ENCODE data around the gene SF1. TPM values are rescaled to one million over a fixed set of nuclear protein-coding genes. Genes with fewer than 3 reads are reported as not detected.

Gene SF1
- total RNA-seq, 4 donors from 2014 or later, result 270 to 559 (median 373) TPM

DNA sequence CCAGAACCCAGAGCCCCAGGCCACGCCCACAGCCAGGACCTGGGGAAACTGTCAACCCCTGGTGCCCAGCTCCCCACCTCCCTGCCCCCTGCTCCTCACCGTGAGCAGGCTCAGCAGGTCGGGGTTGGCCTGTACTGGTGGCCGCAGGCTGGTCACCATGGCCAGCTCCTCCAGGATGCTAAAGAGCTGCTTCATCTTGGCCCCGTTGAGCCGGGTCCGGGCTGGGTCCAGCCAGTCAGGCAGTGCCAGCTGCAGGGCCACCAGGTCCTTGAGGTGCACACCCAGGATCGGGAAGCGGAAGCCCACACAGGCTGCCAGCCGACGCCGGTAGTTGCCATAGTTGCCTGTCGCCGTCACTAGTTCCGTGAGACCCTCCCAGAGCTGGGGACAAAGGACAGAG lies 41.7 kb downstream of the SF1 start:
- Histone ChIP-seq H3K9me3 (no peaks in the 10 kb centered on the region), H3K4me3 (no peak overlapping the region), H3K27me3 (peaks cover 8% of the 10 kb centered on the region), H3K4me1 (peaks cover 1% of the 10 kb centered on the region), H3K36me3 (no peaks in the 10 kb centered on the region), H3K27ac (no peak overlapping the region)
- no peak for TF ChIP-seq EP300 (IDR thresholded peaks at IDR 0.05)
- TF ChIP-seq POLR2A (IDR thresholded peaks at IDR 0.05), result no peak
- TF ChIP-seq, protein P1, sequence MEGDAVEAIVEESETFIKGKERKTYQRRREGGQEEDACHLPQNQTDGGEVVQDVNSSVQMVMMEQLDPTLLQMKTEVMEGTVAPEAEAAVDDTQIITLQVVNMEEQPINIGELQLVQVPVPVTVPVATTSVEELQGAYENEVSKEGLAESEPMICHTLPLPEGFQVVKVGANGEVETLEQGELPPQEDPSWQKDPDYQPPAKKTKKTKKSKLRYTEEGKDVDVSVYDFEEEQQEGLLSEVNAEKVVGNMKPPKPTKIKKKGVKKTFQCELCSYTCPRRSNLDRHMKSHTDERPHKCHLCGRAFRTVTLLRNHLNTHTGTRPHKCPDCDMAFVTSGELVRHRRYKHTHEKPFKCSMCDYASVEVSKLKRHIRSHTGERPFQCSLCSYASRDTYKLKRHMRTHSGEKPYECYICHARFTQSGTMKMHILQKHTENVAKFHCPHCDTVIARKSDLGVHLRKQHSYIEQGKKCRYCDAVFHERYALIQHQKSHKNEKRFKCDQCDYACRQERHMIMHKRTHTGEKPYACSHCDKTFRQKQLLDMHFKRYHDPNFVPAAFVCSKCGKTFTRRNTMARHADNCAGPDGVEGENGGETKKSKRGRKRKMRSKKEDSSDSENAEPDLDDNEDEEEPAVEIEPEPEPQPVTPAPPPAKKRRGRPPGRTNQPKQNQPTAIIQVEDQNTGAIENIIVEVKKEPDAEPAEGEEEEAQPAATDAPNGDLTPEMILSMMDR (IDR thresholded peaks at IDR 0.05), result no peak
- TF ChIP-seq POLR2AphosphoS5 (IDR thresholded peaks at IDR 0.05), result no peak
- whole genome bisulfite sequencing, result no CpG with 5 or more reads among the region's 15 CpGs
- no peak for DNase-seq (ENCODE audit: low spot score in 2 of 2)

DNA sequence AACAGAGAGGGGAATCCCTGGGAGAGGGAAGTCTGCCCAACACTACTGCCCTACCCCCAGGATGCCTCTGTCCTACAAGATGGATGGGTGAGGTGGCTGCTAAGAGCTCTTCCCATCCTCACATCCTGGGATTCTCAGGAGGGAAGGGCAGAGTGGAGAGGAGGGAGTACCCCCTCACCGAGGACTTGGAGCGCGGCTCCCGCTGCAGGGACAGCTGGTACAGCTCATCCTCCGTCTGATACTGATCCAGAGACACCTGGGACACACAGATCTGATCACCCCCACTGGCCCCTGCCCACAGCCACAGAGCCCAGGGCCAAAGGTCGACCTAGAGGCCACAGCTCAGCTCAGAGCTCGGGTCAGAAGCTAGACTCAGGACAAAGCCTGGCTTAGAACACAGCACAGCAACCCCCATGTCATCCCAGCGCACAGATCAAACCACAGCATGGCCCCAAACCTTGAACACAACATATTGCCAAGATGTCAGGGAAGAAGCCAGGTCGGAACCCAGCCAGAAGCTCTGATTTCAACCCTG lies 42.5 kb downstream of the SF1 start:
- TF ChIP-seq POLR2A (IDR thresholded peaks at IDR 0.05) (no peak), EP300 (IDR thresholded peaks at IDR 0.05) (no peak), POLR2AphosphoS5 (IDR thresholded peaks at IDR 0.05) (no peak)
- TF ChIP-seq, protein P1 (IDR thresholded peaks at IDR 0.05), result no peak
- Histone ChIP-seq H3K4me3 (no peak overlapping the region), H3K4me1 (no peaks in the 10 kb centered on the region), H3K27ac (no peak overlapping the region), H3K9me3 (no peaks in the 10 kb centered on the region), H3K36me3 (no peaks in the 10 kb centered on the region), H3K27me3 (no peaks in the 10 kb centered on the region)
- WGBS, result 82% methylated on average over 3 of the region's 9 CpGs
- DNase-seq (ENCODE audit: low spot score in 2 of 2), result no peak

DNA sequence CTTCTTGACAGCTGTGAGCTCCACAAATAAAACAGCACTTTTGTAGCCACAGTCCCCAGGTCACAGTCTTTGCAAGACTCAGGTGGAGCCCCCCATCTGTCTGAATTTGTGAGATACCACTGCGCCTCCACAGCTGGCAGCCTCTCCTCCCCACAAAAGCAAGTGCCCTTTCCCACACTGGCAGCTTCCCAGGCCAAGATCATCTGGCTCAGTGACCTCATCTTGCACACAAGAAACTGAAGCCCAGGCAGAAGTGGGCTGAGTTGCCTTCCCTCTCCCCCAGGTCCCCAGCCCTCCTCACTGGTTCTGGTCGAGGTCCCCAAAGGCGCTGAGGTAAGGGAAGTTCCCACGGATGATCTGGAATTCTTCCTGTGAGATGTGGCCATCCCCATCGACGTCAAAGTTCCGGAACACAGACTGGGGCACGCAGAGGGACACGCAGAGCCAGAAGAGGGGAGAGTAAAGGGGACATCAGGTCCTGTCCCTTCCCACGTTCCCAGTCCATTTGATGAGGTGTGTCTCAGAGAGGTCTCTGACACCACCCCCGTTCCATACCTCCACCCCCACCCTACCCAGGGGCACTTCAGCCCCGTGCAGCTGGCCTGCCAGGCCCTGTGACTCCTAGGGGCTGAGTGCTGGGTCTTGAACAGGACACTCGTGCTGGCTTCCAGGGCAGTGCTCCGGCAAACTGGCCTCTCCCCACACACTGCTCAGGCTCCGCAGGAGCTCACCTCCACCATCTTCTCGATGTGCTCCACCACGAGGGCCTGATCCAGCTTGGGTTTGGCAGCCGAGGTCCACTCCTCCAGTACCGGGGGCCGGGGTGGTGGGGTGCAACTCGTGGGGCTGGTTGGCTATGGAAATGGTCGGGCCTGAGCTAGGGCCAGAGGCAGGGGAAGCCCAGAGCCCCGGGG lies 43.3 kb downstream of the SF1 start:
- 74% methylated on average over 12 of the region's 23 CpGs for WGBS
- no peak for DNase-seq (ENCODE audit: low spot score in 2 of 2)
- Histone ChIP-seq H3K4me1 (no peaks in the 10 kb centered on the region), H3K4me3 (no peak overlapping the region), H3K9me3 (no peaks in the 10 kb centered on the region), H3K36me3 (no peaks in the 10 kb centered on the region), H3K27me3 (peaks cover under 1% of the 10 kb centered on the region), H3K27ac (no peak overlapping the region)
- TF ChIP-seq POLR2A (IDR thresholded peaks at IDR 0.05) (no peak), POLR2AphosphoS5 (IDR thresholded peaks at IDR 0.05) (no peak), EP300 (IDR thresholded peaks at IDR 0.05) (no peak)
- TF ChIP-seq, protein P1 (IDR thresholded peaks at IDR 0.05), result no peak

DNA sequence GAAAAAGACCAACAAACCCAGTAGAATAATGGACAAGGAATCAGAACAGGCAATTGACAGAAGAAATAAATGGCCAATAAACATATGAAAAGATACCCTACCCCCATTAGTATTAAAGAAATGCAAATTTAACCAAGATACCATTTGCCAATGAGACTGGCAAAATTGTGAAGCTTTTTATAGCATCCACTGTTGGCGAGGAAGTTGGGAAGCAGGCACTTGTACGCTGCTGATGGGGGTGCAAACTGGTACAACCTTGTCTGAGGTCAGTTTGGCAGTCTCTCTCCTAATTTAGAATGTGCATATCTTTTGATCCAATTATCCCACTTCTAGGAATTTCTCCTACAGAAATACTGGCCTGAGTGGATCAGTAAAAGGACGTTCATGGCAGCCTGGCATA lies 46.7 kb downstream of the SF1 start:
- H3K4me3 ChIP-seq, result no peak overlapping the region
- 82% methylated on average over 3 of the region's 3 CpGs for WGBS
- no peak for DNase-seq (ENCODE audit: low spot score in 2 of 2)
- TF ChIP-seq, protein P1 (IDR thresholded peaks at IDR 0.05), result no peak
- no peak for TF ChIP-seq EP300 (IDR thresholded peaks at IDR 0.05)
- no peak for TF ChIP-seq POLR2AphosphoS5 (IDR thresholded peaks at IDR 0.05)
- no peak for TF ChIP-seq POLR2A (IDR thresholded peaks at IDR 0.05)
- H3K27ac ChIP-seq, result no peak overlapping the region
- no peaks in the 10 kb centered on the region for H3K4me1 ChIP-seq
- peaks cover 6% of the 10 kb centered on the region for H3K27me3 ChIP-seq
- no peaks in the 10 kb centered on the region for H3K36me3 ChIP-seq
- no peaks in the 10 kb centered on the region for H3K9me3 ChIP-seq

DNA sequence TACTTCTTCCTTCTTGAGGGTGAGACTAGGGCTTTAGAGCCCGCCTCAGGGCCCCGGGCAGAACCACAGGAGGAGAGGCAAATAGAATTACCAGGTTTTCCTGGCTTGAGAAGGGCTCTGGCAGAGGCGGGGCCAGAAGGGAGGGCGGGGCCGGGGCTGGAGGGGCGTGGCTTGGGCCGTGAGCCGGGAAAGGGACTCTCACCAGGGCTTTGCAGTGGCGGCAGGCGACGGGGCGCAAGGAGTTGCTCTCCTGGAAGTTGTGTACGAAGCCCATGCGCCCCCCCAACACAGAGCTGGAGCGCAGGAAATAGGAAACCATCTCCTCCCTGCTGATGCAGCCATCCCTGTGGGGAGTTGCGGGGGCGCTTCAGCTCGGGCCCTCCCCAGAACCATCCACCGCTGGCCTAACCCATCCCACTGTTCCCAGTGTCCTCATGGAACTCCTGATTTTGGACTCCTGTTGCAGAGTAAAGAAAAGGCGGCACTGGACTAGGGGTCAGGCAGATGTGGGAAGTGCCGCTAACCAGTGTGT lies 48.4 kb downstream of the SF1 start:
- peak in 1 of 2 donors; percentile 62 for DNase-seq (ENCODE audit: low spot score in 2 of 2)
- TF ChIP-seq EP300 (IDR thresholded peaks at IDR 0.05), result no peak
- TF ChIP-seq, protein P1 (IDR thresholded peaks at IDR 0.05), result no peak
- TF ChIP-seq POLR2AphosphoS5 (IDR thresholded peaks at IDR 0.05), result no peak
- no peak for TF ChIP-seq POLR2A (IDR thresholded peaks at IDR 0.05)
- no peak overlapping the region for H3K4me3 ChIP-seq
- WGBS, result 36% methylated on average over 18 of the region's 21 CpGs
- no peaks in the 10 kb centered on the region for H3K4me1 ChIP-seq
- no peaks in the 10 kb centered on the region for H3K9me3 ChIP-seq
- no peaks in the 10 kb centered on the region for H3K36me3 ChIP-seq
- H3K27ac ChIP-seq, result no peak overlapping the region
- peaks cover 6% of the 10 kb centered on the region for H3K27me3 ChIP-seq
